ENCODE measurements around the gene HID1.

GRCh38 chr17:74962622-74963394 lies 9.8 kb downstream of the HID1 start:
- TF ChIP-seq CTCF (IDR thresholded peaks at IDR 0.05; ENCODE audit: low read depth, low read length) (no peak), MAX (IDR thresholded peaks at IDR 0.05; ENCODE audit: low read depth, low read length) (no peak), POLR2A (IDR thresholded peaks at IDR 0.05; ENCODE audit: extremely low read depth, insufficient read length) (no peak)
